Keratinocyte (primary cell): ENCODE data around the gene SPON1.

Experiments used
- CTCF ChIP-seq, 3 experiments: IDR thresholded peaks in 1 of 3; conservative IDR thresholded peaks in 1 of 3; optimal IDR thresholded peaks in 1 of 3; 2 replicates in 2 of 3; 3 replicates in 1 of 3; pipeline versions ENCODE3 to v1.5.1; 2011; ENCODE audit warnings: low read length in 3 of 3, mild to moderate bottlenecking in 3 of 3, moderate library complexity in 2 of 3, control low read depth in 1 of 3, inconsistent platforms in 1 of 3; ENCODE audit not compliant: insufficient read depth in 2 of 3; ENCODE audit errors: extremely low read depth in 1 of 3
- EZH2 ChIP-seq: IDR thresholded peaks from one replicate; pipeline ENCODE4 v1.6.1; 2012; ENCODE audit warnings: inconsistent platforms, mild to moderate bottlenecking, low read length, moderate library complexity

- no peak for TF ChIP-seq CTCF (optimal IDR thresholded peaks at IDR 0.05 in 1 of 3, IDR thresholded peaks at IDR 0.05 in 1 of 3, conservative IDR thresholded peaks at IDR 0.05 in 1 of 3; ENCODE audit: extremely low read depth in 1 of 3, insufficient read depth in 2 of 3, low read length in 3 of 3)
- TF ChIP-seq EZH2: no peak
Measured at GRCh38 chr11:14266622-14267021, 304.1 kb downstream of the SPON1 start.
